GM19351 (cell line): ENCODE data around the gene GUCY1A1.

Source experiments
- ATAC-seq: cut with Tn5 transposase; IDR thresholded peaks from one replicate; pipeline ENCODE4 v1.9.1; 2021; ENCODE audit warnings: mild to moderate bottlenecking, moderate library complexity; ENCODE audit not compliant: unreplicated experiment

The GUCY1A1 gene

DNA sequence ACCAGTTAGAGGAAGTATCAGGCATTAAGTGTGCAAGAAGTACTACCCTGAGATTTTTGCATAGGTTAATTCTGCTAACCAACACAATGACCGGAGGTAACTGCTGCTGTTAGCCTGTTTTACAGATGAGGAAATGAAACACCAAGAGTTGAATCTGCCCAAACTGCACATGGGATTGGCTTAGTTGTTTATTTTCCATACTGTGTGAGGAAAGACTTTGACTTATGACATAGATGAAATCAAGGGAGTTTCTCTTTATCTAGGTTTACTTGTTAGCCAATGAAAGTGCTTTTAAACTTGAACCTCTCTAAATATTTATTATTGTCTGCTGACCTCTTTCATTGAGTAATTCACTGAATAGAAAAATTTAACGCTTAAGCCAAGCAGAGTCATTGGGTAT is 102.4 kb downstream of the GUCY1A1 start:
- peak; percentile 81 for ATAC-seq

DNA sequence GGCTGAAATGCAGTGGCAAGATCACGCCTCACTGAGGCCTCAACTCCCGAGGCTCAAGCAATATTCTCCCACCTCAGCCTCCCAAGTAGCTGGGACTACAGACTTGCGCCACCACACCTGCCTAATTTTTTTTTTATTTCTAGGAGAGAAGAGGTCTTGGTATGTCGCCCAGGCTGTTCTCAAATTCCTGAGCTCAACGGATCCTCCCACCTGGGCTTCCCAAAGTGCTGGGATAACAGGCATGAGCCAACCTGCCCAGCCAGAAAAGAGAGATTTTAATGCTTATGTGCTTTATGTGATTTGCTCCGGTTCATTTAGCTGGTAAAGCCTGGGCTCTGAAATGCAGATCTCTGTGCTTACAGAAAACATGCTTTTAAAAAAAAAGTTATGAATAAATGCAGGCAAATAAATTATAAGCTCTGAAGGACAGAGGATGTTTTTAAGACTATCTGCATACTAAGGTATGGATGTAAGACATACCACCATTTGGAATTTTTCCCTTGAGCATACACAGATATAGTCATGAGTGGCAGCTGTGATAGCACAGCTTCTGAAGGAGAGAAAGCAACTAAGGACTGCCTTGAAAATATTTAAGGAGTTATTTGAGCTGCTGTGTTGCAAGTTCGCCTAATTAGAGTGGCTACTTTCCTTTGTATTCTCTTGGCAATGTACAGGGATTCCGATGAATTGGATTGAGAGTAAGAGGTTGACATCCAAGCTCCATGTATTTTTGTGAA is 106.0 kb downstream of the GUCY1A1 start:
- no peak for ATAC-seq

DNA sequence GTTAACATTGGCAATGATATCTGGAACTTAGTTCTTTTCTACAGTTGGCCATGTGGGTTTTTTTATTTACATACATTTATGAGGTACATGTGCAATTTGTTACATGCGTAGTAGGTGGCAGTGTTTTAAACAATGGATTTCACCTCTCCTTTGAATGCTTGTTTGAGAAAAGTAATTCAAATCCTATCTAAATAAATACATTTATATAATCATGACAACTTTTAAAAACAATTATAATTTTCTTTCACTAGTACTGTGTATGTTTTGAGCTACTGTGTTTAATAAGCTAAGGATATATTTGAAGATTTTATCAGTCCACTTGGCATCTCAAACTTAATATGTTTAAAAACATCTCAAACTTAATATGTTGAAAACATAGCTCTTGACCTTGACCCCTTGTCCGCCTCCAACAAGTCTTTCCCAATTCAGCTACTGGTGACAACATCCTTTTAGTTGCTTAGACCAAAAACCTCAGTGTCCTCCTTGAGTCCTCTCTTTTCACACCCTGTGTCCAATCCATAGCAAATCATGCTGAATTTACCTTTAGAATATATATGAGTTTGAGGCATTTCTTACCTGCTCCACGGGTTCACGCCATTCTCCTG is 106.7 kb downstream of the GUCY1A1 start:
- no peak for ATAC-seq

DNA sequence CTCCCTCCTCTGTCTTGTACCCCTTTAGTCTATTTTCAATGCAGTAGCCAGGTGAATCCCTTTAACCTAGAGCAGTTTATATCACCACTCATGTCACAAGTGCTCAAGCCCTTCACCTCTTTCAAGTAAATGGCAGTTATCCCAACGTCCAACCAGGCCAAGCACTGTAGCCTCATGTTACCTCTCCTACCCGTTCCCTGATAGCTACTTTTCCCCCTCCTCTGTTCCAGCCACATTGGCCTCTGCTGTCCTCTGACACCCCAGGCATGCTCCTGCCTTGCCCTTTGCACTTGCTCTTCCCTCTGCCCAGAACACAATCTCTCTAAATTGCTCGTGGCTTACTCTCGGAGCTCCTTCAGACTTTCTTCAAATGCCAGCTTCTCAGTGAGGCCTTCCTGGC is 107.4 kb downstream of the GUCY1A1 start:
- no peak for ATAC-seq

DNA sequence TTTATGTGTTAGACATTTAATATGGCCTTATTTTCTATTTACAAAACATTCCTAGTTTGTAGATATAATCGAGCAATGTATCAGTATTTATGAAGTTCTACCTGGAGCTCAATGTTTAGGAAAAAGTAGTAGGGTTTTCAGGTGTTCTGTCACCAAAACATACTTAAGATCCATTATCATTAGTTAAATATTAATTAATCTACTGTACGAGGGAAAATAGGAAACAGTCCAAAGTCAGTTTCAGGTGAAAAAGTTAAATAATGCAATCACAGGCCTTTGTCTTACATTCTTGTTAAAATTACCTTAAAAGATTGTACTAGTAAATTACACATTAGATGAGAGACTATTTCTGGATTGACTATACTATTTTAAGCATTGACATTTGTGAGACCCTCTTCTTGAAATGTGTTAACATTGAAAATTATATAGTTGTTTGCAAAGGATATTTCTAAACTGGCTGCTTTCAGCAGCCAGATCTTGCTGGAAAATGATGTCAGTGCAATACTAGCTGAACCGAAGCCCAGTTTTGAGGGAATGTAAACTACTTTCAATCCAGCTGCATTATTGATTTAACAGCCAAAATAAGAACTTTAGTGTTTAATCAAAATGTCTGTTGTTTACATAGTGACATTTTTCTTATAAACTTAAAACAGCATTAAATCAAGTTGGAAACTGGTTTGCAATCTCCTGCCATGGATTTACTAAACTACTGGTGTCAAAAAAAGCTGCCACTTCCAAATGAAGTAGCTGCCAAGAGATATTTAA is 111.5 kb downstream of the GUCY1A1 start:
- no peak for ATAC-seq

DNA sequence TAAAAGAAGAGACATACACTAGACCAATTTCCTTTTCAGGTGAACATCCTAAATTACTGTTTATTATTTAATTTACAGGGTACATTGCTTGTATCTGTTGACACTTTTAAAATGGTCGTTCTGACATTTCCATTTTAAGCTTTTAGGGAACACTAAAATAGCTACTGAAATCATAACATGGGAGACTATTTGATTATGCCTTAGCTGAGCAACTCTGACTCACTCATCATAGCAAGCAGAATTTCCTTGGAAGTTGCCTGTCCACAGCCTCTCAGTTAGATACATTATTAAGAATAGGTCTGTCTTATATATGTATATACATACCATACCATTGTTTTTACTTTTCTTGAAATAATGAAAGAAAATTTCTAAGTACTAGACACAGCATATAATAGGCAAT is 114.1 kb downstream of the GUCY1A1 start:
- ATAC-seq = no peak

DNA sequence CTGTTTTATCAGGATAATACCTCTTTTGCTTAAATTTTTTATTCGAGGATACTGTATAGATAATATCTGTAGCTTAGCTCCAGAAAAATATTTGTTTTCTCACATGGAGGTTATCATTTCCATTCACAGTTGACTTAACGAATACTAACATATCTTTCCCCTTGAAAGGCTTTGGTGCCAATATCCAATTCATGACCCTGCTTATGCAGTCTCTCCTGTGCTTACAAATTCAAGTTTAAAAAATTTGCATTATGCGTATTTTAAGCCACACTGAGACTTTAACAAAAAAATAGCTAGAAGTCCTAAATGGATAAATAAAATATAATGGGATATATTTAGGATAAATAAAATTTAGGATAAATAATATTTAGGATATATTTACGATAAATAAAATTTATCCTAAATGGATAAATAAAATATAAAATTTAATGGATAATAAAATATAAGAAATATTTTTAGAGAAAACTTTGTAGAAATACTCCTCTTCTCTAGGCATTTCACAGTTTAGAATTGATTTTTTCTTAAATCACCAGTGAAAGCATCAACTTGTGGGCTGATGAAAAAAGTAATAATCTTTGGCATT is 114.7 kb downstream of the GUCY1A1 start:
- ATAC-seq = no peak
